Activated CD4-positive, alpha-beta T cell treated with anti-CD3 and anti-CD28 coated beads for 36 hours (primary cell): ENCODE results near the gene MALL. TPM values are rescaled to one million over a fixed set of nuclear protein-coding genes. Genes with fewer than 3 reads are reported as not detected.
"Not testable (repeated sequence)": the region's sequence is repeated elsewhere in the genome, so short reads cannot be mapped to it uniquely, and the experiment has no call there.

Experiments
- ATAC-seq: fragments of 200-7000 bp; cut with Tn5 transposase; one replicate; pipeline ENCODE4 v1.10.0; 2021; ENCODE audit warnings: mild to moderate bottlenecking, moderate library complexity
- CTCF ChIA-PET: fragments of 350-600 bp; sonication (Branson Sonifier 250); formaldehyde crosslinking; loops from one replicate; lab custom pipeline; 2021; ENCODE audit warnings: antibody characterized with exemption; lab: Charles Lee
- POLR2A ChIA-PET: fragments of 350-600 bp; sonication (Branson Sonifier 250); formaldehyde crosslinking; loops from one replicate; lab custom pipeline; 2021; ENCODE audit warnings: antibody characterized with exemption, inconsistent platforms; lab: Charles Lee
- DNase-seq: peaks from one replicate; pipeline ENCODE4 v3.0.0-alpha.2; 2020
- H3K27ac Mint-ChIP-seq: one replicate; pipeline ENCODE4 v1.8.0; 2021; ENCODE audit warnings: mixed read lengths
- H3K27me3 Mint-ChIP-seq: one replicate; pipeline ENCODE4 v1.8.0; 2021; ENCODE audit warnings: mixed read lengths
- H3K36me3 Mint-ChIP-seq: one replicate; pipeline ENCODE4 v1.8.0; 2021; ENCODE audit warnings: low read depth, mixed read lengths
- H3K4me1 Mint-ChIP-seq: one replicate; pipeline ENCODE4 v1.8.0; 2021; ENCODE audit warnings: mixed read lengths
- H3K4me3 Mint-ChIP-seq: one replicate; pipeline ENCODE4 v1.8.0; 2021; ENCODE audit warnings: mild to moderate bottlenecking, moderate library complexity, mixed read lengths
- H3K9me3 Mint-ChIP-seq: one replicate; pipeline ENCODE4 v1.8.0; 2021; ENCODE audit warnings: low read depth, mixed read lengths
- intact Hi-C, 2 experiments: fragments of 100-400 bp; cut with DNase I in 1 of 2; cut with micrococcal nuclease in 1 of 2; formaldehyde crosslinking; loops; one replicate each; pipeline versions ENCODE4 v1.14.2 to v1.15.1; 2022 to 2024; cut with DNase I, micrococcal nuclease
- total RNA-seq, 2 experiments: library from RNA; stranded (reverse); gene quantifications; one replicate each; pipeline ENCODE4 v1.2.3, GENCODE V29; 2021

MALL gene
- total RNA-seq, 2 experiments from 2014 or later = 1.6 to 2.0 TPM

GRCh38 chr2:110093924-110094323 is 21.7 kb downstream of the MALL start:
- CTCF ChIA-PET, H3K27ac Mint-ChIP-seq: not testable (repeated sequence)

GRCh38 chr2:110090164-110090563 is 25.5 kb downstream of the MALL start:
- H3K27me3 Mint-ChIP-seq, DNase-seq, H3K36me3 Mint-ChIP-seq, CTCF ChIA-PET, ATAC-seq, H3K4me3 Mint-ChIP-seq, intact Hi-C loops, H3K27ac Mint-ChIP-seq, H3K9me3 Mint-ChIP-seq, POLR2A ChIA-PET, H3K4me1 Mint-ChIP-seq: not testable (repeated sequence)

More at GRCh38 chr2:110093924-110094323, 21.7 kb downstream of the MALL start:
- H3K4me3 Mint-ChIP-seq, H3K9me3 Mint-ChIP-seq, DNase-seq, POLR2A ChIA-PET, ATAC-seq, intact Hi-C loops, H3K4me1 Mint-ChIP-seq, H3K27me3 Mint-ChIP-seq, H3K36me3 Mint-ChIP-seq: not testable (repeated sequence)

GRCh38 chr2:110083757-110084156 is 31.9 kb downstream of the MALL start:
- POLR2A ChIA-PET, CTCF ChIA-PET, H3K27me3 Mint-ChIP-seq, H3K4me1 Mint-ChIP-seq, H3K9me3 Mint-ChIP-seq, intact Hi-C loops, H3K4me3 Mint-ChIP-seq, H3K36me3 Mint-ChIP-seq, ATAC-seq, H3K27ac Mint-ChIP-seq, DNase-seq: not testable (repeated sequence)

GRCh38 chr2:110083162-110083561 is 32.5 kb downstream of the MALL start:
- H3K9me3 Mint-ChIP-seq, H3K4me1 Mint-ChIP-seq, intact Hi-C loops, H3K27ac Mint-ChIP-seq, H3K4me3 Mint-ChIP-seq, H3K27me3 Mint-ChIP-seq, POLR2A ChIA-PET, H3K36me3 Mint-ChIP-seq, ATAC-seq, DNase-seq, CTCF ChIA-PET: not testable (repeated sequence)

- intact Hi-C loops, H3K4me3 Mint-ChIP-seq, ATAC-seq, H3K36me3 Mint-ChIP-seq, POLR2A ChIA-PET, DNase-seq, H3K27me3 Mint-ChIP-seq, H3K4me1 Mint-ChIP-seq, H3K27ac Mint-ChIP-seq, CTCF ChIA-PET, H3K9me3 Mint-ChIP-seq: not testable (repeated sequence)
These were observed 37.5 kb downstream of the MALL start for GRCh38 chr2:110078104-110078503.

- H3K9me3 Mint-ChIP-seq, DNase-seq, H3K36me3 Mint-ChIP-seq, H3K4me1 Mint-ChIP-seq, POLR2A ChIA-PET, H3K27ac Mint-ChIP-seq, H3K27me3 Mint-ChIP-seq, H3K4me3 Mint-ChIP-seq, intact Hi-C loops, CTCF ChIA-PET, ATAC-seq: not testable (repeated sequence)
These were observed 39.7 kb downstream of the MALL start for GRCh38 chr2:110075896-110076295.

GRCh38 chr2:110069869-110070268 is 45.8 kb downstream of the MALL start:
- ATAC-seq, H3K9me3 Mint-ChIP-seq, intact Hi-C loops, CTCF ChIA-PET, POLR2A ChIA-PET, H3K4me3 Mint-ChIP-seq, DNase-seq, H3K27me3 Mint-ChIP-seq, H3K4me1 Mint-ChIP-seq, H3K36me3 Mint-ChIP-seq, H3K27ac Mint-ChIP-seq: not testable (repeated sequence)

GRCh38 chr2:110068153-110068552 is 47.5 kb downstream of the MALL start:
- H3K9me3 Mint-ChIP-seq, POLR2A ChIA-PET, CTCF ChIA-PET, H3K4me3 Mint-ChIP-seq, H3K36me3 Mint-ChIP-seq, H3K27me3 Mint-ChIP-seq, DNase-seq, ATAC-seq, H3K27ac Mint-ChIP-seq, H3K4me1 Mint-ChIP-seq, intact Hi-C loops: not testable (repeated sequence)

- H3K27ac Mint-ChIP-seq, H3K27me3 Mint-ChIP-seq, POLR2A ChIA-PET, DNase-seq, H3K4me3 Mint-ChIP-seq, H3K4me1 Mint-ChIP-seq, CTCF ChIA-PET, intact Hi-C loops, H3K36me3 Mint-ChIP-seq, H3K9me3 Mint-ChIP-seq, ATAC-seq: not testable (repeated sequence)
These were observed 53.3 kb downstream of the MALL start for GRCh38 chr2:110062332-110062731.

GRCh38 chr2:110060550-110060949 is 55.1 kb downstream of the MALL start:
- H3K4me1 Mint-ChIP-seq, DNase-seq, POLR2A ChIA-PET, H3K4me3 Mint-ChIP-seq, H3K36me3 Mint-ChIP-seq, CTCF ChIA-PET, H3K9me3 Mint-ChIP-seq, H3K27me3 Mint-ChIP-seq, ATAC-seq, intact Hi-C loops, H3K27ac Mint-ChIP-seq: not testable (repeated sequence)

- intact Hi-C loops, POLR2A ChIA-PET, H3K27ac Mint-ChIP-seq, H3K27me3 Mint-ChIP-seq, DNase-seq, CTCF ChIA-PET, H3K9me3 Mint-ChIP-seq, H3K36me3 Mint-ChIP-seq, H3K4me1 Mint-ChIP-seq, ATAC-seq, H3K4me3 Mint-ChIP-seq: not testable (repeated sequence)
These were observed 55.8 kb downstream of the MALL start for GRCh38 chr2:110059694-110060358.

- intact Hi-C loops, H3K36me3 Mint-ChIP-seq, H3K4me3 Mint-ChIP-seq, H3K4me1 Mint-ChIP-seq, POLR2A ChIA-PET, H3K9me3 Mint-ChIP-seq, CTCF ChIA-PET, H3K27me3 Mint-ChIP-seq, ATAC-seq, DNase-seq, H3K27ac Mint-ChIP-seq: not testable (repeated sequence)
These were observed 56.5 kb downstream of the MALL start for GRCh38 chr2:110059009-110059693.
